ENCODE results near the gene TRIM67. TPM values are rescaled to one million over a fixed set of nuclear protein-coding genes. Genes with fewer than 3 reads are reported as not detected.

TRIM67 gene
- total RNA-seq, 1 experiment from 2014 or later = not detected

- intact Hi-C loops (cut with micrococcal nuclease) = no loop called here
- no peaks in the 10 kb centered on the region for H3K9me2 ChIP-seq (replicated peaks; ENCODE audit: low read length)
- 0 out of 2 replicates have a peak, but pooled peaks cover 2% of the 10 kb centered on the region for H3K4me1 ChIP-seq (ENCODE audit: insufficient read depth, low read length)
- H3K36me3 ChIP-seq (ENCODE audit: low read depth, low read length) = no peaks in the 10 kb centered on the region
- H3K4me2 ChIP-seq (ENCODE audit: low read length) = no peak overlapping the region
- no peaks in the 10 kb centered on the region for H3K79me2 ChIP-seq (ENCODE audit: low read length)
- TF ChIP-seq EZH2 (IDR thresholded peaks at IDR 0.05; ENCODE audit: low read length, unreplicated experiment) (no peak), EZH2phosphoT487 (IDR thresholded peaks at IDR 0.05; ENCODE audit: borderline replicate concordance, low read length) (no peak)
- TF ChIP-seq, protein P1, sequence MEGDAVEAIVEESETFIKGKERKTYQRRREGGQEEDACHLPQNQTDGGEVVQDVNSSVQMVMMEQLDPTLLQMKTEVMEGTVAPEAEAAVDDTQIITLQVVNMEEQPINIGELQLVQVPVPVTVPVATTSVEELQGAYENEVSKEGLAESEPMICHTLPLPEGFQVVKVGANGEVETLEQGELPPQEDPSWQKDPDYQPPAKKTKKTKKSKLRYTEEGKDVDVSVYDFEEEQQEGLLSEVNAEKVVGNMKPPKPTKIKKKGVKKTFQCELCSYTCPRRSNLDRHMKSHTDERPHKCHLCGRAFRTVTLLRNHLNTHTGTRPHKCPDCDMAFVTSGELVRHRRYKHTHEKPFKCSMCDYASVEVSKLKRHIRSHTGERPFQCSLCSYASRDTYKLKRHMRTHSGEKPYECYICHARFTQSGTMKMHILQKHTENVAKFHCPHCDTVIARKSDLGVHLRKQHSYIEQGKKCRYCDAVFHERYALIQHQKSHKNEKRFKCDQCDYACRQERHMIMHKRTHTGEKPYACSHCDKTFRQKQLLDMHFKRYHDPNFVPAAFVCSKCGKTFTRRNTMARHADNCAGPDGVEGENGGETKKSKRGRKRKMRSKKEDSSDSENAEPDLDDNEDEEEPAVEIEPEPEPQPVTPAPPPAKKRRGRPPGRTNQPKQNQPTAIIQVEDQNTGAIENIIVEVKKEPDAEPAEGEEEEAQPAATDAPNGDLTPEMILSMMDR (conservative IDR thresholded peaks at IDR 0.05; ENCODE audit: low read depth, low read length) = no peak
- H3F3A ChIP-seq (ENCODE audit: low read length, unreplicated experiment) = no peaks in the 10 kb centered on the region
- no TSS peak for BruUV-seq (replicated peaks)
- CTCF ChIA-PET = no interaction called here
- H3K9ac ChIP-seq (ENCODE audit: low read length) = no peak overlapping the region
- no peak overlapping the region for H2AFZ ChIP-seq (ENCODE audit: low read length)
- DNase-seq (no peak), ATAC-seq (no peak)
- peaks cover 29% of the 10 kb centered on the region for H3K27me3 ChIP-seq (ENCODE audit: low read length)
- no peaks in the 10 kb centered on the region for H3K9me3 ChIP-seq (ENCODE audit: low read length)
- POLR2A ChIA-PET (ENCODE audit: unreplicated experiment) = no interaction called here
- no peak overlapping the region for H3K27ac ChIP-seq (ENCODE audit: low read length)
- no peaks in the 10 kb centered on the region for H4K20me1 ChIP-seq (ENCODE audit: low read length)
- no peak overlapping the region for H3K4me3 ChIP-seq (ENCODE audit: low read length)
Measured at GRCh38 chr1:231166398-231166797, 4.5 kb downstream of the TRIM67 start.

DNA sequence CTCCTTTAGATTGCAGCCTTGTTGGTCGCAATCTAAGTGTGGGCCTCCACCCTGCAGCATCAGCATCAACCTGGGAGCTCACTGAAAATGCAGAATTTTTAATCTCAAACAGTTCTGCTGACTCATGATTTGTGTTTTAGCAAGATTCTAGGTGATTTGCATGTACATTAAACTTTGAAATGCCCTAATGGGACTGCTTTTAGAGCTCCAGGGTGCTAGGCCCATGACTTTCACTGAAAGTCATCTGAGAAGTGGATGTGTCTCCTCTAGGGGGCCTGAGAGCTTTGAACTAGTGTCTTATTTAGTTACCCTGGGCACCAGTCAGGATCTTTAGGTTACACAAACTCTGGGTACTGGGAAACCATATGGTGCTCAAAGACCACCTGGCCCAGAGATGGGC is 9.0 kb downstream of the TRIM67 start:
- BruUV-seq (replicated peaks) = no TSS peak
- Histone ChIP-seq H3K9me3 (ENCODE audit: low read length) (no peaks in the 10 kb centered on the region), H3K9me2 (replicated peaks; ENCODE audit: low read length) (no peaks in the 10 kb centered on the region), H3K4me1 (ENCODE audit: insufficient read depth, low read length) (peaks cover 17% of the 10 kb centered on the region), H4K20me1 (ENCODE audit: low read length) (no peaks in the 10 kb centered on the region), H2AFZ (ENCODE audit: low read length) (no peak overlapping the region), H3K4me3 (ENCODE audit: low read length) (no peak overlapping the region), H3K4me2 (ENCODE audit: low read length) (no peak overlapping the region), H3K79me2 (ENCODE audit: low read length) (no peaks in the 10 kb centered on the region), H3F3A (ENCODE audit: low read length, unreplicated experiment) (no peaks in the 10 kb centered on the region), H3K27me3 (ENCODE audit: low read length) (peaks cover 29% of the 10 kb centered on the region), H3K36me3 (ENCODE audit: low read depth, low read length) (no peaks in the 10 kb centered on the region), H3K27ac (ENCODE audit: low read length) (no peak overlapping the region), H3K9ac (ENCODE audit: low read length) (no peak overlapping the region)
- ChIA-PET CTCF (no interaction called here), POLR2A (ENCODE audit: unreplicated experiment) (no interaction called here)
- intact Hi-C loops (cut with micrococcal nuclease) = no loop called here
- DNase-seq = no peak
- no peak for ATAC-seq
- TF ChIP-seq, protein P1 (conservative IDR thresholded peaks at IDR 0.05; ENCODE audit: low read depth, low read length) = peak; percentile 49
- TF ChIP-seq EZH2phosphoT487 (IDR thresholded peaks at IDR 0.05; ENCODE audit: borderline replicate concordance, low read length) = no peak

DNA sequence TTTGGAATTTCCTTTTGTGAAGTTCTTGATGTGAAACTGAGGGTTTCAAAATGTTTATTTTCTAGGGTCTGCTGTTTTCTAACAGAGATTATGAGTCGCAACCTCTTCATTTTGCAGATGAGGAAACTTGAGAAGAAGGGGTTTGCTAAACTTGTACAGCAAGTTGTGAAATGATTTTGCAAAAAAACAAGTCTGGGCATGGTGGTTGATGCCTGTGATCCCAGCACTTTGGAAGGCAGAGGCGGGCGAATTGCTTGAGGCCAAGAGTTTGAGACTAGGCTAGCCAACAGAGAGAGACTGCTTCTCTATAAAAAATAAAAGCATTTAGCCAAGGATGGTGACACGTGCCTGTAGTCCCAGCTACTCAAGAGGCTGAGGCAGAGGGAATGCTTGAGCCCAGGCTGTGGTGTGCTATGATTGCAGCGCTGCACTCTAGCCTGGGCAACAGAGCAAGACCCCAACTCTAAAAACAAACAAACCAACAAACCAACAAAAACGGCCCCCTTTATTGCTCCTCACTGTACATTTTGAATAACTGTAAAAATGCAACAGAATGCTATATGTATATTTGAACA is 9.9 kb downstream of the TRIM67 start:
- H3K27me3 ChIP-seq (ENCODE audit: low read length) = peaks cover 36% of the 10 kb centered on the region
- H3K4me1 ChIP-seq (ENCODE audit: insufficient read depth, low read length) = peaks cover 17% of the 10 kb centered on the region
- 0 out of 2 replicates have a peak overlapping the region, but pooled peaks have one; percentile 2 for H3K4me2 ChIP-seq (ENCODE audit: low read length)
- H2AFZ ChIP-seq (ENCODE audit: low read length) = no peak overlapping the region
- no peak overlapping the region for H3K4me3 ChIP-seq (ENCODE audit: low read length)
- no peak overlapping the region for H3K27ac ChIP-seq (ENCODE audit: low read length)
- POLR2A ChIA-PET (ENCODE audit: unreplicated experiment) = no interaction called here
- CTCF ChIA-PET = no interaction called here
- no peaks in the 10 kb centered on the region for H3F3A ChIP-seq (ENCODE audit: low read length, unreplicated experiment)
- no peaks in the 10 kb centered on the region for H3K9me2 ChIP-seq (replicated peaks; ENCODE audit: low read length)
- H4K20me1 ChIP-seq (ENCODE audit: low read length) = no peaks in the 10 kb centered on the region
- BruUV-seq (replicated peaks) = no TSS peak
- no peak overlapping the region for H3K9ac ChIP-seq (ENCODE audit: low read length)
- TF ChIP-seq, protein P1 (conservative IDR thresholded peaks at IDR 0.05; ENCODE audit: low read depth, low read length) = no peak
- no peak for TF ChIP-seq EZH2 (IDR thresholded peaks at IDR 0.05; ENCODE audit: low read length, unreplicated experiment)
- TF ChIP-seq EZH2phosphoT487 (IDR thresholded peaks at IDR 0.05; ENCODE audit: borderline replicate concordance, low read length) = no peak
- no peaks in the 10 kb centered on the region for H3K79me2 ChIP-seq (ENCODE audit: low read length)
- no peaks in the 10 kb centered on the region for H3K9me3 ChIP-seq (ENCODE audit: low read length)
- DNase-seq = peak; percentile 39
- no peak for ATAC-seq
- no peaks in the 10 kb centered on the region for H3K36me3 ChIP-seq (ENCODE audit: low read depth, low read length)
- intact Hi-C loops (cut with micrococcal nuclease) = no loop called here
